ENCODE measurements around the gene RAB31.
A peak's percentile ranks its signal among the peaks of the same experiment; 100 is the strongest.

RAB31 gene

DNA sequence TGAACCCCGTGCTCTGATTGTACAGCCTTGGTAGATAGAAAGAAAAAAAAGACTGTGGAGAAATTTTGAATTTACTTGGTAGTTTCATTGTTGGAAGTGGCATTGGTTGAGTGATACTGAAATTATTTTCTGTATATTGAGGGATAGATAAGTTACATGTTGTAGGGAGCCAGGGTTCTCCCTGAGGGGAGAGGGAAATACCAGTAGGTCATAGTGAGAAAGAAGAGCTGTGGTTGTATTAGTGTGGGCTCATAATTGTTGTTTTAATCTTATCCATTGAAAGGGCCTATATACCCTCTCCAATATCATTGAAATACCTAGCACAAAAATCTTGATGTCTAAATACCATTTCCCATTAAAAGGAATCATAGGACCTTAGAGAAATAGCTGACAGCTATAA lies 16.9 kb upstream of the RAB31 start:
- DNase-seq (ENCODE audit: low read depth in 3 of 3), result no peak

DNA sequence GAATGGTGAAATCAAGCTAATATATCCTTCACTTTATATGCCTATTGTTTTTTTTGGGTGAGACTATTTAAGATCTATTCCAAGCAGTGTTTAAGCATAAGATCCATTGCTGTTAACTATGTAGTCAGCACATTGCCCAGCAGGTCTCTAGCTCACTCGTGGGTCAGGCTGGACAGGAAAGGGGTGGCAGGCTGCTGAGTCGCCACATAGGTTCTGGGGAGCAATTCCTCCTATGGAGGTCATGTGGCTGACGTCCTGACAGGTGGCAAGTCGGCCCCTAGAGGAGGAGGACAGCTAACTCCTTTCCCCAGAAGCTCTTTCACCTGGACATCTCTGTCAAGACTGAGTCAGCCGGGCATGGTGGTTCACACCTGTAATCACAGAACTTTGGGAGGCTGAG lies 13.9 kb upstream of the RAB31 start:
- no peak for DNase-seq (ENCODE audit: low read depth in 3 of 3)

DNA sequence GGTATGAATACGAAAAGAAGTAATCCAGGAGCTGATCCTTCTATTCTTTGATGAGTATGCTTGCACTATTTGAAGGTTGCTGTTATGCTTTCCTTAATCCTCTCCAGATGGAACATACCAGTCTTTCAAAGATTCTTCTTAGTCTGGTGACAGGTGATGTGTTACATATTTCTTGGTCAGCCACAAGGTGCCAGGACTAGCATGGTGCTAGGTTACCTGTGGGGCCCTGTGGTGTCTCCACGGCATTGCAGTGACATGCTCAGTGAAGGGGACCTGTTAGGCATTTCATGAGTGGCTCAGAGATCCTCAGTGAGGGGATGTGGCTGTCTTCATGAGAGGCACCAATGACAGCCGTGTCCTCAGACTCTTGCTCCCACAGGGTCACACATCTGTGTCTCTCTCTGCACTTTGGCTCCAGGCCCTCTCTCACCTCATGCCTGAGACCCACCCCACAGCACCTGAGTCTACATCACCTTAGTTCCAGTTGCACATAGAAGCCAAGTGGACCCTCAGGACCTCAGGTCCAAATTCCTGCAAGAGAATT lies 13.1 kb upstream of the RAB31 start:
- DNase-seq (ENCODE audit: low read depth in 3 of 3), result no peak

DNA sequence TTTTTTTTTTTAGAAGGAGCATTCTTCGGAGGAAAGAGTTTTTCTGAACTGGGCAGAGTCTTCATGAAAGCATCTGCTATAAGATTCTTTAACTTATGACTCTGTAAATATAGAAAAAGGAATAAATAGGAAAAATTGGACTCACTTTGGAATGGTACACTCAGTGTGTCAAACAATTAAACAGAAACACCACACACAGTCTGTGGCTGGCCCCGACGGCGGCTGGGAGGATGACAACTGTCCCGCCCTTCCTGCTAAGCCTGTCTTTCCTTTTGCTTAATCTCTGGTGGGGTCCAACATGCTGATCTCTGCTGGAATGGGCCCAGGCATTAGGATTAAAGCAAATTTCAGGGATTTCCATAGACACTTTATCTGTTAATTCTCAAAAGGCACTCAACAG lies 12.5 kb upstream of the RAB31 start:
- DNase-seq (ENCODE audit: low read depth in 3 of 3), result no peak

DNA sequence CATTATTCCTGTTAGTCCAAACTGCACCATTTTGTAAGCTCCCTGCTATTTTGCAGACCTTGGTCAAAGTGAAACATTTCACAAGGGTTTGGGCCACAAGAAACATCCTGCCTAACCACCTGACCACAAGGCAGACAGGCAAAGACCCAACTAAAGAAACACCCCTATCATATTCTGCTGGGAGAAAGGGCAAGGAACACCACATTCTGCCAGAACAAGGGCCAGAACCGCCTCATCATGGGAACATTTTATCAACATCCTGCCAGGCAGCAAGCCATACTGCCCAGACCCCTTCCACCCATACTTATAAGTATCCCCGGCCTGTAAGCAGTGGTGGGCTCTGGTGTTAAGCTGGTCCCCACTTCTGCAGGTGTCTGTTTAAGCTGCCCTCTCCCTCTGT lies 12.0 kb upstream of the RAB31 start:
- DNase-seq (ENCODE audit: low read depth in 3 of 3), result no peak

DNA sequence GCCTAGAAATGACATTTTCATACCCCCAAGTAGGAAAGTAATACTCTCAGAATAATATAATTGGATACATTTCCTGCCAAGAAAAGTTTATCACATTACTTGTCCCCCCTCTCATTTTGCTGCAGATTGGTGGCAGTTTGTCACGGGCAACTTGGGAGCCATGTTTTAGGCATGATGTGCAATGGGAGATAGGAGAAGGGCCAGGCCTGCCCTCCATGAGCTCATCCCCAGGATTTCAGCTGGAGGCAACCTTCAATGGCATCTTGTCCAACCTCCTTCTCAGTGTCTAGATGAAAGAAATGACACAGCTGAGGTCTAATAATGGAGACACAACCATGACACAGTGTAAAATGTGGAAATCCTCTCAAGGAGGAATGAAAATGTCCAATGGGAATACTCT lies 11.4 kb upstream of the RAB31 start:
- DNase-seq (ENCODE audit: low read depth in 3 of 3), result no peak

DNA sequence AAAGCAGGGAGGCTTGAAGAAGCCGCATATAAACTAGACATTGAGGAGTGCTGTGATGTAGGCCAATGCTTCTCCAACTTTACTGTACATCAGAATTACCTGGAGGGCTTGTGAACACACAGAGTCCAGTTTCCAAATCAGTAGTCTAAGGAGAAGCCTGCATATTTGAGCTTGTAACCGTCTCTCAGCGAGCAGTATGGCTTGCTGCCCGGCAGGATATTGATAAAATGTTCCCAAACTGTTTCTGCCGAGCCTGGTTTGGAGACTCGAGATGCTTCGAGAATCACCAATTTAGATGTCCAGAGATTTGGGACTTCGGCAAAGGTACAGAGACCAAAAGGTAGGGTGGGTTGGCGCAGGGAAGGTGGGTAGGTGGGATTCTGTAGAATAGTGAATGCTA lies 11.0 kb upstream of the RAB31 start:
- DNase-seq (ENCODE audit: low read depth in 3 of 3), result no peak

DNA sequence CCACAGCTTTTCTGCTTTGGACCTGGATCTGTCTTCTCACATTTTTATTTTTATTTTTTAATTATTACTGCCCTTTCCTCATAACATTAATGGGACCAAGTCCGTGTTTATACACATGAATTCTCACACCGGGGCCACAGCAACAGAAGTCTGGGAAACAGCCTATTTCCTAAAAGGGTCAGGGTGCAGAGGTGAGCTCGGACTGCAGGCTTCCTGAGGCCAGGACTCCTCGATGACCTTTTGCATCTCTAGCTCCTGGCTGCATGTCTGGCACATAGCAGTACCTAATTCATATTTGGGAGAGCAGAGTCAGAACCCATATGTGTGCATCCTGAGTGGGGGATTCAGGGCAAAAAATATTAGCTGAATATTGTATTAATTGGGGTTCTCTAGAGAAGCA lies 9.6 kb upstream of the RAB31 start:
- DNase-seq (ENCODE audit: low read depth in 3 of 3), result no peak

DNA sequence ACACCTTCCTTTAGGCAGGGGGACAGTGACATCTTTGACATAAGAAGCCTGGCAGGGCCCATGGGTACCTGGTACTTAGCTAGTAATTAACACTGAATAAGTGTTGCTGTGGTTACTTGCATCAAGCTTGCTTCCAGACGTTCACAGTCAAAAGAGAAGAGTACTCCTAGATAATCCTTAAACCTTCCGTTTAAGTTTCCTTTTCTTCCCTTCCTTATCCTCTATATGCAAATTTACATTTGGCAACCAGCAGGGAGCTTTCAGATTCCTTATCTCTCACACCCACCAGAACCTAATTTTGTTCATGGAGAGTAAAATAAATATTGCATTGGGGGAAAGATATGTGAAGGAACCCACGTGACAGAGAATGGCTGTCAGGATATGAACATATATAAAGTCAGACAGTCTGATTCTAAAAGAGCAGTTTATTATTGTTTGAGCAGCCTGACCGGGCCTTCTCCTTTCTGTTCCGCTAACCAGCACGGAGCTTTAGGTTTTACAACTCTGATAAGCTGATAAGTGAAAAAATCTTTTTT lies 7.8 kb upstream of the RAB31 start:
- DNase-seq (ENCODE audit: low read depth in 3 of 3), result no peak

DNA sequence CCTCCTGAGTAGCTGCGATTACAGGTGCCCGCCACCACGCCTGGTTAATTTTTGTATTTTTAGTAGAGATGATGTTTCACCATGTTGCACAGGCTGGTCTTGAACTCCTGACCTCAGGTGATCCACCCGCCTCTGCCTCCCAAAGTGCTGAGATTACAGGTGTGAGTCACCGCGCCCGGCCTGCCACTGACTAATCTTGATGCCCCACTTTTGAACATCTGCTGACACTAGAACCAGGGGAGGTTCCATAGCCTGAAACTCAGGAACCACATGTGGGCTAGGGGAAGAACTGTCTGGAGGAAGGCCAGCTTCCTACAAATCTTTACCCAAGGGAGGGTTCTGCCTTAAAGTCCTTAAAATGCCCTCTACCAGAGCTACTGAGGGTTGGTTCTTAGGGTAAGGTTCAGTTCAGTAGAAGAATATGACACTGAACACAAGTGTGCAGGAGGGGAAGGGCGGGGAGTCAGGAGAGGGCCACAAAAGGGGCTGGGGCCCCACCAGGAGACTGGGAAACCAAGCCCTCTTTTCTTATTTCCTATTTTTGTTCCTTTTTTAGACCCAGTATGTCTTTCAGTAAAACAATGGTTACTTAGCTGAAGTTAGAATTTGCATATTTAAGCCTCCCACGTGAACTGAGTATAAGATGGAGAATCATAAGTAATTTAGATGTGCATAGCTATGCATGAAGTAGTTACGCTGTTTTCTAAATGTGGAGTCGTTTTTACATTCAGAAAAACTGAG lies 6.3 kb upstream of the RAB31 start:
- peak in 1 of 3 donors; percentile 21 for DNase-seq (ENCODE audit: low read depth in 3 of 3)

DNA sequence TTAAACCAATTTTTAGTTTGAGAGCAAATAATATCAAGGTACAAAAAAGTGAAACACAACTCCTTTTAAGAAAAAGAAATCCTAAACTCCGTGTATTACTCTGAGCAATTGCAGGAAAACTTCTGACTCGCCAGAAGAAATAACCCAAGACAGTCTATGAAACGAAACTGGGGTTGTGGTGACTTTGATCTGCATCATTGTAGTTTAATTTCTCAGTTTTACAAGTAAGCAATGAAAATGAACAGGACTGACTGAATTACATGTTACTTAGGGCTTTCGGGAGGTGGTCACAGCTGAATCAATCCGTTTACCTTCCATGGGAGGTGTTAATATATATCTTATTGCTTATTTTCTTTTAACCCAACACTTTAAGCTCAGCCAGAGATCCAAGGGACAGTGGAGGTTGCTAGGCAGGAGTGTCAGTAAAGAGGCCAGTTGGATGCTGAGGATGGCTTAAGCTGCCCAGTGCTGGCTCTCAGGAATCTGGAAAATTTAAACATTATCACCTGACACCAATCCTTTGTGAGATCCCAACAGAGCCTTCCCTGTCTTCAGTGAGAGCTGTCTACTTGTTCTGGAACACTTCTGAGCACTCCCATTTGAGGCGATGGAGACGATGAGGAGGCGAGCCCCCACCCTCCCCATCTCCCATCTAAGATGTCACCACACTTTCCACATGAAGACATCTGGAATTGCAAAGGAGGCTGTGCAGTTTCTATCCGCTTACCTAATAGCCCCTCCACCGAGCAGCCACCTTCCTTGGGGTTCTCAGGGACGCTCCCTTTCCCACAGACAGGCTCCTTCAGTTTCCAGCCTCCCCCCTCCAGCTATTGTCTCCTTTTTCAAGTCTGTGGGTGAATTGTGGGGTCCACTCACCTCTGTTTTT lies 3.6 kb upstream of the RAB31 start:
- DNase-seq (ENCODE audit: low read depth in 3 of 3), result no peak

DNA sequence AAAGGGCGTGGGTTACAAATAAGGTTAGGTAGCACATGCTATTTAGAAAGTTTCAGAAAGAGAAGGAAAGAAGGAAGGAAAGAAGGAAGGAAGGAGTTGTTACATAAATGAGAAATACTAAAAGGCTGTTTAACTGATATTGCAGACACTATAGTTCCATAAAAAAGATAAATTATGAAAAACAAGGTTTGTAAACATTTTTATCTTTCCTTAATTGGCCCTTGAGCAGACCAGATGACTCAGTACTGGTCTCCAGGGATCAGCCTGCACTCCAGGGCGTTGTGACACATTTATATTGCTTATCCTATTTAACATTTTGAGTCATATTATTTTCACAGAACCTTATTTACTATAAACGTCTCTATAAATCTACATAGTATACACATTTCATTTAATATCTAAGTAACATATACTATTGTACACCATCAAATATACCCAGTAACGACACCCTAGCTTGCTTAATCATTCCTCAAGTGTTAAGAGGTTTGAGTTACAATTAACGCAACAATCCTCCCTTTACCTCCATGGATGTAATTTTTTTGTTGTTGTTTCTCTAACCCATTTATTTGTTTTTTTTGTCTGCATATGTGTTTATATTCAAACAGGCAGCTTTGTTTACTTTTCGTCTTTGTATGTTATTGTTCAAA lies 2.8 kb upstream of the RAB31 start:
- DNase-seq (ENCODE audit: low read depth in 3 of 3), result no peak

DNA sequence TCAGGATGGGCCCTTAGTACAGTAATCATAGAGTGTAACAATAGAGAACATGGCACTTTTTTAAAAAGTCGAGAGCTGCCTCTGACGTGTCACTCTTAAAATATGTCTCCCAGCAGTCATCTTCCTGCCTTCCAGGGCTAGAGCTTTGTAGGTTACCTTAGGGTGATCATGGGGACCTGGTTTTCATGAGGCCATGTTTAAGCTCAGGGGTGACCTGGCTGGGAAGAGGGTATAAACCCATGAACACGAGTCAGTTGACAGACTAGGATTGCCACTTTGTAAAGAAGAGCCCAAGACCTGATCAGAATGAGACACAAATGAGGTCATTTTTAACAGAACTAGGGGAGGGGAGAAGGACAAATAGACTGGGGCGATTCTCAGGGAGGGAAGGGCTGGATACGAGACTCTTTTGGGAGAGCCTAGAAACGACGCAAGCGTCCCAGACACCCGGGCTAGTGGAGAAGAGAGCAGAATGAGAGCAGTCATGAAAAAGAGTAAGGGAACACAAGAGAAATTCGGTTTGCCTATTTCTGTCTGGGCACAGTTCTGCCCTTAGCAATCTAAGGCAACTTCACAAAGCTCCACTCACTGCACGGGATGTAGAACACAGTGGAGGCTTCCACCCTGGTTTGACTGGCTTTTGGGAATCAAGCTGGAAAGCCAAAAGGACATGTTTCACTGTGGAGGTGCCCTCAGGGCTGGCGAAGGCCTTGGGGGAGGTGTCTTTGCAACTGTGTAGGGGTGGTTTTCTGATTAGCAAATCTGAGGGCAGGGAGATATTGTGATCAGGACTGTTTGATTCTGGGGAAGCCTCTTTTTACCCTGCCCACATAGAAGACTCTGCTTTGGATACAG lies 1.8 kb upstream of the RAB31 start:
- DNase-seq (ENCODE audit: low read depth in 3 of 3), result no peak

DNA sequence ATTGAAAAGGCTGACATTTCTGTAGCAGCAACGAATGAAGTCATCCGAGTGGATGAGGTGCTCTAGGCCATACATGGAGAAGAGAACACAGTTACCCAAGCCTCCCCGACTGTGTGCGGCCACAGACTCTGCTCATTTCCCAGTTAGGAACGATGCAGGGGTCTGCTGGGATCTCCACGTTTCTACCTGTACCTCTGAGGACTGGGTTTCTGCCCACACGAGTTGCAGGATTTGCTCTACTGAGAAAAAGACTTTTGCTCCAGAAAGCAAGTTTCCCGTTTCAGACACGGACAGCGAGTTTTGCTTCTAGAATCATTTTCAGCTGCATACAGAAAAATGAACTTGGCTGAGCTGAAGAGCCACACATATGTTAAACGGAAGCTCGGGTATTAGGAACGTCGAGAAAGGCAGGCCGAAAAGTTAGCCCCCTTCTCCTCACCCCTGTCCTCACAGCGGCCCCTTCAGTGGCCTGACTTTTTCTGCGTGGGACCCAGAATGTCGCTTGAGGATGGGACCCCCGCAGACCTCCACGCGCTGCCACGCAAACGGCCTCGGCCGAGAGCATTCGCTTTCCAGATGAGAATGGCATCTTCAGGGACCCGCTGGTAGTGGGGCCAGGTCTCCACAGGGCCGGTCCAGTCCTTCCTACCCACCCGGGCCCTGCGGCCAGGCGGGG lies 582 bp upstream of the RAB31 start:
- DNase-seq (ENCODE audit: low read depth in 3 of 3), result no peak

DNA sequence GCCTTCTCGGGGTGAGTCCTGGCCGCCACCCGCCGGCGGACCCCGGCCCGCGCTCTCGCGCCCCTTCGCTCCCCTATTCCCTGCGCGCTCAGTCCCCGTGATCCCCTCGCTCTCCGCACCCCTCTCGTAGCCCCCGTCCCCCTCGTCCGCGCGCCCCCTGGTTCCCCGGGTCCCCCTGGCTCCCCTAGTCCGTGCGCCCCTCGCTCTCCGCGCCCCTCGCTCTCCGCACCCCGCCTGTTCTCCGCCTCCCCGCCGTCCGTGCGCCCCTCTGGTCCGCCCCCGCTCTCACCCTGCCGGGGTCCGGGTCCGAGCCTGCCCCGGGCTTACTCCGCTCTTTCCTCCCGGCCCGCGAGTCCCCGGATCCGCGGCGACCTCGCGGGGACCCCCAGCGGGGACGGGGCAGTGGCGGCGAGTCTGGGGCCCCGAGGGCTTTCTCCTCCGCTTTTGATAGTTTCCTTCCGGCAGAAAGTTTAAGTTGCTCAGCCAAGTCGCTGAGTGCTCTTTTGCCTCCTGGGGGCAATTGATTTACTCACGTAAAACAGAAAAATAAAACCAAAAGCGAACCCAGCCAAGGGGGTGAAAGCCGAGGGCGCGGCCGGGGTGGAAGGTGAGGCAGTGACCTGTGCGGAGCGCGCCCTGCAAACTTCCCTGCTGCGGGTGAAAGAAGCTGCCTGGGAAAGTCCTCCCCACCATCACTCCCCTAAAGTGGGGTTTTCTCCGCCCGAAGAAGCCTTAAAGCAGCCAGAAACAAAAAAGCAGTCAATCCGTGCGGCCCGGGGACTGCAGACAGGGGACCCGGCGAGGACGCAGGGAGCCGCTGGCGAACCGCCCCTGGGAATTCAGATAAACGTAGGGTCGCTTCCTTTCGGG lies 568 bp downstream of the RAB31 start:
- DNase-seq (ENCODE audit: low read depth in 3 of 3), result no peak

DNA sequence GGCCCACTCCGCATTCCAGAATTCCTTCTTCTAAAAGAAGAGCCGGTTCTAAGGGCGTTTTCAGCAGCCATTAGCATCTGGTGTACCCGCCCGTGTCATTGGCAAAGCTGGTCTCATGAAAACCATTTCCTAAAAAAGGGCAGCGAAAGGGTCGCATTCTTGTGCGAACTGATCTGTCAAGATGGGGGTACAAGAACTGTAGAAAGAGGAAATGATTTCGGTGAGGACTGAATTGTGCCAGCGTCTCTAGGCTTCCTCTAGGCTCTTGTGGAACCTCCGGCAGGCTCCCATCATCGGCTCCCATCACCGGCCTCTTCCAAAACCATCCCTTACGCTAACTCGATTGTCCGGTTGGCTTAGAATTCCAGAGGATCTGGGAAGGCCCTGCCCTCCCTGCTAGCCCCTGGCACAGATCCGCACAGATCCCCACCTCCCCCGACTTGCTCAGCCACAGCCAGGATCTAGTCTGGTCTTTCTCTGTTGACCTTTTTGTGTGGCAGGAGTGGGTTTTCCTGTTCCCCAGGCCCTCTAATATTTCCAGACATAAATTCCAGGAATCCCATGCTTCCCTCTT lies 1.3 kb downstream of the RAB31 start:
- DNase-seq (ENCODE audit: low read depth in 3 of 3), result no peak

DNA sequence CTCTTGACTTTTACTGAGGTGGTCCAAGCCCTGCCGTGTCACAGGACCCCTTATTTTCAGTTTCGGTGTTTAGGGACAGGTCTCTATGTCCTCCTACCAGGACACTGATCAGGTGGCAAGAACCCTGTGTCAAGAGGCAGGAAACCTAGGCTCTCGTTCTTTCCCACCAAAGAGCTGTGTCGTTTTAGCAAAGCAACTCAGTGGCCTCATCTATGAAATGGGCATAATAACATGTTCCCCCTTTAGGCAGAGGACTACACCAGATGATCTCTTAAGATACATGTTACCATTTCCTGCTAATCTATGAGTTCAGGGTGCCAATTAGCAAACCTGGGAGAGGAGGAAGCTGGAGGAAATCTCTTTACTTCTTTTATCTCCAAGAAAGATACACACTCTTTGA lies 1.9 kb downstream of the RAB31 start:
- DNase-seq (ENCODE audit: low read depth in 3 of 3), result no peak

DNA sequence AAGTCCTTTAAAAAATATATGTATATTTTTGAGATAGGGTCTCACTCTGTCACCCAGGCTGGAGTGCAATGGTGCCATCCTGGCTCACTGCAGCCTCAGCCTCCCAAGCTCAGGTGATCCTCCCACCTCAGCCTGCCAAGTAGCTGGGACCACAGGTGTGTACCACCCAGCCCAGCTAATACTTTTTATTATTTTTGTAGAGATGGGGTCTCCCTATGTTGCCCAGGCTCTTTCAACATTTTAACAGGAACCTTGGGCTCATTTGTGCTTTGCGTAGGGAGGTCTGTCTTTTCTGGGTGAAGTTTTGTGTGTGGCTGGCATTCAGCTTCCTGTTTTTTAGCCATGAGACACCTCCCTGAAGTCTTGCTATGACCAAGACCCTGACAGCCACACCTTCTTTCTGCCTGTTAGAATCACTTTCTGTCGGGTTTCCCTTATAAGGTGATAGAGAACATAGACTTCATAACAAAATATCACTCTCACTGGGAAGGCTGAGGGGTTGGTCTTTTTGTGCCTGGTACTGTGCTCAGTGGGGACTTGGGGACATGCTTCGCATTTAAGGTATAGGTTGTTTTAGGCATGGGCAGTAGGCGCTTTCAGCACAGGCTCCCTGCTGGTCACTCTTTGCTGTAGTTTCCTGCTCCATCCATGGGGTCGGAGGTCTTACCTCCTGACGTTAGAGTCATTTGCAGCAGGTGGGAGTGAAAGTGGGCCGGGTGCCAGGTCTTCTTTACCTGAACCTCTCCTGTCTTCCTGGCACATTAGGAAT lies 3.4 kb downstream of the RAB31 start:
- no peak for DNase-seq (ENCODE audit: low read depth in 3 of 3)

Data from stimulated activated CD4-positive, alpha-beta T cell treated with anti-CD3 and anti-CD28 coated beads, TNF-alpha, amount 100 ng/mL, for 48 hours (primary cell).